ENCODE results near the gene ASL. TPM values are rescaled to one million over a fixed set of nuclear protein-coding genes. Genes with fewer than 3 reads are reported as not detected.
"Not testable (repeated sequence)": the region's sequence is repeated elsewhere in the genome, so short reads cannot be mapped to it uniquely, and the experiment has no call there.

ASL gene
- total RNA-seq, result 10 to 100 TPM; 29.5 to 31.4 TPM

- ChIA-PET POLR2A (interaction anchor here (0.5 to 1.1 kb wide), 4 partner anchors 22 to 40 kb away, joined by 4 to 13 read pairs (median 4); partner anchors contain the start of gene CRCP), CTCF (no interaction called here)
Measured at GRCh38 chr7:66075590-66076461, at the start of gene ASL. TSS of gene ASL (plus strand) at chr7:66075819. CDS start at chr7:66076082, 263 bp downstream.

- CTCF ChIA-PET, POLR2A ChIA-PET: not testable (repeated sequence)
Measured at GRCh38 chr7:66028342-66028741, 47.3 kb upstream of the ASL start.

- ChIA-PET CTCF (no interaction called here), POLR2A (no interaction called here)
Measured at GRCh38 chr7:66033471-66034385, 41.9 kb upstream of the ASL start.

GRCh38 chr7:66034436-66035010 is 41.1 kb upstream of the ASL start:
- POLR2A ChIA-PET, CTCF ChIA-PET: not testable (repeated sequence)

GRCh38 chr7:66036382-66036781 is 39.2 kb upstream of the ASL start:
- CTCF ChIA-PET, result interaction anchor here (0.7 kb wide), 1 partner anchor 13 kb away, joined by 3 read pairs; no protein-coding TSS in a partner anchor

GRCh38 chr7:66036788-66037187 is 38.8 kb upstream of the ASL start:
- CTCF ChIA-PET, result no interaction called here
- POLR2A ChIA-PET, result no interaction called here

More at GRCh38 chr7:66036382-66036781, 39.2 kb upstream of the ASL start:
- POLR2A ChIA-PET, result no interaction called here

- ChIA-PET POLR2A (no interaction called here), CTCF (no interaction called here)
Measured at GRCh38 chr7:66039094-66039670, 36.4 kb upstream of the ASL start.

GRCh38 chr7:66043681-66044497 is 31.7 kb upstream of the ASL start:
- ChIA-PET CTCF (no interaction called here), POLR2A (no interaction called here)

GRCh38 chr7:66044498-66044854 is 31.1 kb upstream of the ASL start:
- POLR2A ChIA-PET, CTCF ChIA-PET: not testable (repeated sequence)

GRCh38 chr7:66047426-66047825 is 28.2 kb upstream of the ASL start:
- CTCF ChIA-PET, result interaction anchor here (1.2 kb wide), 1 partner anchor 17 kb away, joined by 5 read pairs; no protein-coding TSS in a partner anchor

GRCh38 chr7:66049886-66050285 is 25.7 kb upstream of the ASL start:
- POLR2A ChIA-PET, CTCF ChIA-PET: not testable (repeated sequence)

More at GRCh38 chr7:66047426-66047825, 28.2 kb upstream of the ASL start:
- POLR2A ChIA-PET, result no interaction called here

- CTCF ChIA-PET, result no interaction called here
- POLR2A ChIA-PET, result no interaction called here
Measured at GRCh38 chr7:66050337-66050957, 25.2 kb upstream of the ASL start.

- CTCF ChIA-PET, result no interaction called here
- POLR2A ChIA-PET, result interaction anchor here (0.6 kb wide), 1 partner anchor 97 kb away, joined by 3 read pairs; no protein-coding TSS in a partner anchor
Measured at GRCh38 chr7:66050990-66051448, 24.6 kb upstream of the ASL start.

- ChIA-PET POLR2A (no interaction called here), CTCF (no interaction called here)
Measured at GRCh38 chr7:66052447-66052846, 23.2 kb upstream of the ASL start.

- CTCF ChIA-PET, result no interaction called here
- POLR2A ChIA-PET, result no interaction called here
Measured at GRCh38 chr7:66054063-66054462, 21.6 kb upstream of the ASL start.

GRCh38 chr7:66055321-66055956 is 20.2 kb upstream of the ASL start:
- ChIA-PET CTCF (interaction anchor here (0.8 kb wide), 1 partner anchor 15 kb away, joined by 3 read pairs; no protein-coding TSS in a partner anchor), POLR2A (no interaction called here)

- ChIA-PET POLR2A (no interaction called here), CTCF (interaction anchor here (0.6 kb wide), 1 partner anchor 310 kb away, joined by 3 read pairs; no protein-coding TSS in a partner anchor)
Measured at GRCh38 chr7:66060796-66061195, 14.8 kb upstream of the ASL start.

- ChIA-PET POLR2A (no interaction called here), CTCF (interaction anchor here (0.8 kb wide), 1 partner anchor 722 kb away, joined by 3 read pairs; no protein-coding TSS in a partner anchor)
Measured at GRCh38 chr7:66069732-66070131, 5.9 kb upstream of the ASL start.

All from activated CD8-positive, alpha-beta memory T cell treated with anti-CD3 and anti-CD28 coated beads for 36 hours (primary cell).